Activated CD4-positive, alpha-beta T cell treated with anti-CD3 and anti-CD28 coated beads for 24 hours (primary cell): ENCODE measurements around the gene LRFN4.
A peak's percentile ranks its signal among the peaks of the same experiment; 100 is the strongest.

Source experiments
- DNase-seq, 2 donors: peaks; one replicate each; pipeline ENCODE4 v3.0.0-alpha.2; 2020; ENCODE audit warnings: low read depth in 2 of 2

Gene LRFN4

GRCh38 chr11:66889960-66890359, 33.1 kb downstream of the LRFN4 start:
- DNase-seq: no peak

GRCh38 chr11:66891851-66892660, 35.2 kb downstream of the LRFN4 start:
- peak; percentile 33 to 45 for DNase-seq

GRCh38 chr11:66892911-66893310, 36.0 kb downstream of the LRFN4 start:
- DNase-seq: no peak

GRCh38 chr11:66894141-66894540, 37.3 kb downstream of the LRFN4 start:
- no peak for DNase-seq

GRCh38 chr11:66901964-66902390, 45.1 kb downstream of the LRFN4 start:
- no peak for DNase-seq

GRCh38 chr11:66902486-66903177, 45.8 kb downstream of the LRFN4 start:
- no peak for DNase-seq

GRCh38 chr11:66904055-66904454, 47.2 kb downstream of the LRFN4 start:
- no peak for DNase-seq

GRCh38 chr11:66904561-66904960, 47.7 kb downstream of the LRFN4 start:
- no peak for DNase-seq

- DNase-seq: no peak
Observed at GRCh38 chr11:66904981-66905521, 48.2 kb downstream of the LRFN4 start.

- DNase-seq: no peak
Observed at GRCh38 chr11:66905631-66906030, 48.8 kb downstream of the LRFN4 start.

- DNase-seq: no peak
Observed at GRCh38 chr11:66906061-66906733, 49.3 kb downstream of the LRFN4 start.

- DNase-seq: no peak
Observed at GRCh38 chr11:66907751-66908630, 51.1 kb downstream of the LRFN4 start.

- no peak for DNase-seq
Observed at GRCh38 chr11:66909181-66909580, 52.3 kb downstream of the LRFN4 start.

GRCh38 chr11:66910016-66910415, 53.2 kb downstream of the LRFN4 start:
- no peak for DNase-seq
